Uterus (tissue), 4 donors: ENCODE measurements around the gene BBS5. TPM values are rescaled to one million over a fixed set of nuclear protein-coding genes. Genes with fewer than 3 reads are reported as not detected.
"Not testable (repeated sequence)": the region's sequence is repeated elsewhere in the genome, so short reads cannot be mapped to it uniquely, and the experiment has no call there.

ENCODE experiments used
- DNase-seq, 2 donors: peaks; one replicate each; pipeline ENCODE4 v3.0.0-alpha.2; 2019 to 2020
- H3K27ac ChIP-seq, 2 donors: fragments of 200-600 bp; sonication (generic); 1 replicate in 1 of 2; 2 replicates in 1 of 2; pipeline ENCODE4 v1.5.1; 2016 to 2018
- H3K27me3 ChIP-seq, 2 donors: fragments of 200-600 bp; sonication (generic); one replicate each; pipeline ENCODE4 v1.5.1; 2018 to 2019; ENCODE audit warnings: control low read depth in 1 of 2
- H3K36me3 ChIP-seq, 2 donors: fragments of 200-600 bp; sonication (generic); one replicate each; pipeline ENCODE4 v1.5.1; 2019; ENCODE audit warnings: control low read depth in 1 of 2
- H3K4me1 ChIP-seq, 2 donors: fragments of 200-600 bp; sonication (generic); one replicate each; pipeline ENCODE4 v1.5.1; 2018 to 2019; ENCODE audit warnings: control low read depth in 1 of 2
- H3K4me3 ChIP-seq, 2 donors: fragments of 200-600 bp; sonication (generic); 1 replicate in 1 of 2; 2 replicates in 1 of 2; pipeline ENCODE4 v1.5.1; 2018 to 2019; ENCODE audit warnings: mild to moderate bottlenecking in 1 of 2
- H3K9me3 ChIP-seq, 2 donors: fragments of 200-600 bp; sonication (generic); one replicate each; pipeline ENCODE4 v1.5.1; 2019; ENCODE audit warnings: control low read depth in 1 of 2
- CTCF ChIP-seq, 4 experiments: fragments of 200-600 bp in 2 of 4; fragments of 450-650 bp in 2 of 4; sonication (generic) in 2 of 4; IDR thresholded peaks; one replicate each; pipeline ENCODE4 v1.5.1; 2016 to 2019; ENCODE audit warnings: antibody characterized with exemption in 4 of 4, mild to moderate bottlenecking in 2 of 4, moderate library complexity in 1 of 4
- POLR2A ChIP-seq, 2 donors: fragments of 450-650 bp; IDR thresholded peaks; one replicate each; pipeline ENCODE4 v1.6.1; 2016; ENCODE audit warnings: antibody characterized with exemption in 2 of 2, mild to moderate bottlenecking in 1 of 2, moderate library complexity in 1 of 2
- intact Hi-C: fragments of 100-400 bp; cut with DNase I; formaldehyde crosslinking; loops from one replicate; pipeline ENCODE4 v1.15.1; 2023; ENCODE audit warnings: low total_unique reads
- total RNA-seq, 4 donors: library from RNA; depleted of rRNA in 3 of 4; stranded (reverse); fragments of >200 nt in 3 of 4; gene quantifications; one replicate each; pipeline versions ENCODE4 v1.1.0 to v1.2.4, GENCODE V29; 2014 to 2023
- donor health status: DM: yes; HTN: yes; CAD: no.

The BBS5 gene
- total RNA-seq: 10 to 100 TPM in 3 of 4 donors, 1 to 10 TPM in 1; 2.6 to 24.7 (median 19.7) TPM

DNA sequence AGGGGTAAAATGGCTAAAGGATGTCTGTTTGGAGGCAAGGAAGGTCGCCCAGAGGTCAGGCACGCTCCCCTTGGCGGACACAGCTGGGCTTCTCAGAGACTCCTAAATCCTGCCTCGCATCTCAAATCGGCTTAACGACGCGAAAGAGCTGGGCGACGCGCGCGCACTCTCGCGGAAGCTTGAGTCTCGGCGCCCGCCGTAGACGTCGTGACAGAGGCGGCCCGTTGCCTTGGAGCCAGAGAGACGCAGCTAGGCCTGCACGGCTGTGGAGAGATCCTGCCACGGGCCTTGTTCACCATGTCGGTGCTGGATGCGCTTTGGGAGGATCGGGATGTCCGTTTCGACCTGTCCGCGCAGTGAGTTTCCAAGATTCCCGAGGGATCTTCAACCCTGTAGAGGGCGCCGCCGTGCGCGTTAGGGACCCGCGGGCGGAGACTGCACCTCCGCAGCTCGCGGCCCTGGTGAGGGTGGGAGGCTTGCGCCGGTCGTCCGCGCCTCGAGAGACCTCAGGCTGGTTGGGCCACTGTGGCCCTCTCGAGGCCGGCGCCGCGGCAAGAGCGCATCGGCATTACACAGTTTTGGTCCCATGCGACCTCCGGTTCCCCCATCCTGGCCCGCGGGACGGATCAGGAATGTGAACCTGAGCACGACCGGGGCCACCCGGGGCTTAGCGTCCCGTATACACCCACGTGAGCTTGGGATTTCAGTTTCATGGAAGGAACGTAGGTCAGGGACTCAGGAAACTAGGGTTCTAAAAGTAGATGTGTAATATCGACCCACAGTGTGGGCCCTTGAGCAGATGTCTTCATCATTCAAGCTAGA is at the start of gene BBS5:
TSS of gene BBS5 (plus strand) at position 238 of the 822 bp plus-strand sequence. CDS start at position 298, 60 bp downstream.
- no peaks in the 10 kb centered on the region for H3K4me1 ChIP-seq
- no peaks in the 10 kb centered on the region for H3K9me3 ChIP-seq
- DNase-seq: peak; percentile 76 to 81
- intact Hi-C loops: no loop called here
- no peaks in the 10 kb centered on the region for H3K27me3 ChIP-seq
- no peaks in the 10 kb centered on the region for H3K36me3 ChIP-seq
- H3K27ac ChIP-seq: peak within 1 kb of the TSS; percentile 79 to 86
- TF ChIP-seq CTCF (IDR thresholded peaks at IDR 0.05) (peak; percentile 48 to 62 (median 50)), POLR2A (IDR thresholded peaks at IDR 0.05) (peak in 1 of 2 donors; percentile 33)
- H3K4me3 ChIP-seq: peak within 1 kb of the TSS; percentile 55 to 77

GRCh38 chr2:169431772-169432171 is 47.5 kb upstream of the BBS5 start:
- intact Hi-C loops, H3K4me1 ChIP-seq, H3K9me3 ChIP-seq, DNase-seq, H3K4me3 ChIP-seq, H3K27me3 ChIP-seq, H3K36me3 ChIP-seq, H3K27ac ChIP-seq: not testable (repeated sequence)

- H3K4me3 ChIP-seq, H3K27me3 ChIP-seq, intact Hi-C loops, H3K9me3 ChIP-seq, H3K27ac ChIP-seq, H3K4me1 ChIP-seq, DNase-seq, H3K36me3 ChIP-seq: not testable (repeated sequence)
Observed at GRCh38 chr2:169434236-169434635, 45.1 kb upstream of the BBS5 start.

DNA sequence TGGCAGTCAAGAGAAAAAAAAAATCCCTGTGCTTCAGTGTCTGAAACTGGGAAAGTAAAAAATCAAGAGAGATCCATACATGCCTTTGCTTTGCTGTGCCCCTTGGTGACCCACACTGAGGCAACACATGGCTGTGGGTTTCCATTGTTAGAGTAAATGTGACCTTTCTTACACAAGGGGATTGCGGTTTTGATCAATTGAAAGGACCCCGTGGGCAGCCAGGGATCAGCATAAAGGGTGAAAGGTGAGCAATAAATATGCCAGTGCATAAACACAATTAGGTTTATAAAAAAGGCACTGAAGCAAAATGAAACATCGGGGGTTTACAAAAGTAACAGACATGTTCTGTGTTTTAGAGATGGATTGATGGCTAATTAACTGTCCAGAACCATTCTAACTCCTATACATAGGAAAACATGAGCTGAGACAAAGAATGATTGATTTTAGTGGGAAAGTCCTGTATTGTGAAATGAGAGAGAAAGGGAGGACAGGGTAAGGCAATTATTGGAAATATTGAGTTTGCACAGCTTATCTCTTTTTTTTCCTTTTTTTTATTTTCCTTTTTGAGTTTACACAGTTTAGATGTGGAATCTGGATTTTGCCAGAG is 40.7 kb upstream of the BBS5 start:
- Histone ChIP-seq H3K27ac (no peak overlapping the region), H3K4me1 (no peaks in the 10 kb centered on the region), H3K9me3 (no peaks in the 10 kb centered on the region), H3K27me3 (no peaks in the 10 kb centered on the region), H3K36me3 (no peaks in the 10 kb centered on the region), H3K4me3 (no peak overlapping the region)
- TF ChIP-seq CTCF (IDR thresholded peaks at IDR 0.05) (no peak), POLR2A (IDR thresholded peaks at IDR 0.05) (no peak)
- DNase-seq: no peak
- intact Hi-C loops: no loop called here

DNA sequence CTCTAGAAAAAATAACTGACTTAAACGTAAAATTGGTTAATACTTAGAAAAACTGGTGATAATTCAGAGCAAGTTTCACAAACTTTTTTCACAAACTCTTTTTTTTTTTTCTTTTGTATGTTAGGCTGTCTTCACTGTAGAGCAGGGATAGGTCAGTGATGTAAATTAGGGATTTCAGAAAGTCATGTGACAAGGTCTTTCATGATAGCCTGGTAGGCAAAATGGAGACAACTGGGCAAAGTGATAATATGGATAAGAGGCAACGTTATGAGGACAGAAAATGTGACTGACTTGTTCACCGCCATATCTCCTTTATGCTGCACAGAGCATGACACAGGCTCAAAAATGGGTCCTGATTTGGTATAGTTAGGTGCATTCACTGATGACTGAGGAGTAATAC is 39.4 kb upstream of the BBS5 start:
- H3K9me3 ChIP-seq: no peaks in the 10 kb centered on the region
- no peak for DNase-seq
- H3K36me3 ChIP-seq: no peaks in the 10 kb centered on the region
- no peaks in the 10 kb centered on the region for H3K4me1 ChIP-seq
- H3K4me3 ChIP-seq: no peak overlapping the region
- no peak for TF ChIP-seq POLR2A (IDR thresholded peaks at IDR 0.05)
- no peak for TF ChIP-seq CTCF (IDR thresholded peaks at IDR 0.05)
- no peaks in the 10 kb centered on the region for H3K27me3 ChIP-seq
- H3K27ac ChIP-seq: no peak overlapping the region
- intact Hi-C loops: no loop called here

DNA sequence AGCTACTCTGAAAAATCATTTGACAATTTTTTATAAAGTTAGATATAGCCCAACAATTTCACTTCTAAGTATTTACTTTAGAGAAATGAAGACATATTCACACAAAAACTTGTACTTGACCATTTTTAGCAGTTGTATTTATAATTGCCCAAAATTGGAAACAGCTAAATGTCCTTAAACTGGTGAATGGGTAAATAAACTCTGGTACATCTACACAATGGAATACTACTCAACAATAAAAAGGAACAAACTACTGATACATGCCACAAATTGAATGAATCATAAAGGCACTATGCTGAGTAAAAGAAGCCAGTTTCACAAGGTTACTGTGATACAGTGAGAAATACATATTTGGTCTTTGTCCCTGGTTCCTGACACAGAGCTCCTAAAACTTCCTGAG is 32.8 kb upstream of the BBS5 start:
- intact Hi-C loops: no loop called here
- TF ChIP-seq POLR2A (IDR thresholded peaks at IDR 0.05) (no peak), CTCF (IDR thresholded peaks at IDR 0.05) (no peak)
- no peaks in the 10 kb centered on the region for H3K9me3 ChIP-seq
- H3K4me1 ChIP-seq: no peaks in the 10 kb centered on the region
- no peak for DNase-seq
- H3K27ac ChIP-seq: no peak overlapping the region
- no peaks in the 10 kb centered on the region for H3K27me3 ChIP-seq
- no peak overlapping the region for H3K4me3 ChIP-seq
- no peaks in the 10 kb centered on the region for H3K36me3 ChIP-seq
